Measurements from ENCODE around the gene FNIP1.

The FNIP1 gene

GRCh38 chr5:131789765-131790164, 7.1 kb downstream of the FNIP1 start:
- DNase-seq (ENCODE audit: low spot score) = no peak
- CTCF ChIA-PET = no interaction called here
- POLR2A ChIA-PET (ENCODE audit: low non-redundant PET) = no interaction called here
- TF ChIP-seq, protein P1, sequence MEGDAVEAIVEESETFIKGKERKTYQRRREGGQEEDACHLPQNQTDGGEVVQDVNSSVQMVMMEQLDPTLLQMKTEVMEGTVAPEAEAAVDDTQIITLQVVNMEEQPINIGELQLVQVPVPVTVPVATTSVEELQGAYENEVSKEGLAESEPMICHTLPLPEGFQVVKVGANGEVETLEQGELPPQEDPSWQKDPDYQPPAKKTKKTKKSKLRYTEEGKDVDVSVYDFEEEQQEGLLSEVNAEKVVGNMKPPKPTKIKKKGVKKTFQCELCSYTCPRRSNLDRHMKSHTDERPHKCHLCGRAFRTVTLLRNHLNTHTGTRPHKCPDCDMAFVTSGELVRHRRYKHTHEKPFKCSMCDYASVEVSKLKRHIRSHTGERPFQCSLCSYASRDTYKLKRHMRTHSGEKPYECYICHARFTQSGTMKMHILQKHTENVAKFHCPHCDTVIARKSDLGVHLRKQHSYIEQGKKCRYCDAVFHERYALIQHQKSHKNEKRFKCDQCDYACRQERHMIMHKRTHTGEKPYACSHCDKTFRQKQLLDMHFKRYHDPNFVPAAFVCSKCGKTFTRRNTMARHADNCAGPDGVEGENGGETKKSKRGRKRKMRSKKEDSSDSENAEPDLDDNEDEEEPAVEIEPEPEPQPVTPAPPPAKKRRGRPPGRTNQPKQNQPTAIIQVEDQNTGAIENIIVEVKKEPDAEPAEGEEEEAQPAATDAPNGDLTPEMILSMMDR (conservative IDR thresholded peaks at IDR 0.05; ENCODE audit: low read depth) = no peak
- no peak overlapping the region for H3K27ac ChIP-seq

GRCh38 chr5:131787736-131788135, 9.1 kb downstream of the FNIP1 start:
- CTCF ChIA-PET = no interaction called here
- no peak for DNase-seq (ENCODE audit: low spot score)
- TF ChIP-seq, protein P1 (conservative IDR thresholded peaks at IDR 0.05; ENCODE audit: low read depth) = no peak
- no peak overlapping the region for H3K27ac ChIP-seq
- POLR2A ChIA-PET (ENCODE audit: low non-redundant PET) = no interaction called here

DNA sequence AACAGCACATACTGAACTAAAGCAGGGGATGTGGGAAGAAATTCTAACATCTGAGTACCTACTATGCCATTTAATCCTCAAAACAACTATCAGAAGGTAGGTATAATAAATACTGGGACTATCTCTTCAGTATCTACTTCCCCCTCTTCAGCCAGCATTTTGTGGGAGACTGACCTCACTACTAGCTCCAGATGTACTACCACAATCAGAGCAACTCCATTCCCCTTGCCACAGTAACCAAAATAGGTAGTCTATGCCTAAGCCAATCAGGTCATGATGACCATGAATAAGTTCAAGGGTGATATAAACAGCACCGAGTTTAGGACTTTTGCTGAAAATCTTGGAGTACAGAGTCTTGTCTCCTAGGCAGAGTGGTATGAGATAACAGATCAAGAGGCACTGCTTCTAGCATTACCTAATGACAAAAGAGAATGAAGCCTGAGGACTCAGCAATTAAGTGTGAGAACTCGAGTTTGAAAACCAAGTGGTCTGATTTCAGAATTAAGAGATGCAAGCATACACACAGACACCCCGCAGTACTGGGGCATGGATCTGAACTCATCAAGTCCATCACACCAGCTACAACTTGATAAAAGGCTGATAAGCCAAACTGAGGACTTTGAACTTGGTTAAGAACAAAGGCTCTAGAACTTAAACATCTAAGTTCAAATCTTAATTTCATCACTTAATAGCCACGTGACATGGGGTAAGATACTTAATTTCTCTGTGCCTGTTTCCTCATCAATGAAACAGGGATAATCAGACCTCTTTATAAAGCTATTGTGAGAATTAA, 9.7 kb downstream of the FNIP1 start:
- CTCF ChIA-PET = no interaction called here
- H3K27ac ChIP-seq = no peak overlapping the region
- POLR2A ChIA-PET (ENCODE audit: low non-redundant PET) = no interaction called here
- TF ChIP-seq, protein P1 (conservative IDR thresholded peaks at IDR 0.05; ENCODE audit: low read depth) = no peak
- no peak for DNase-seq (ENCODE audit: low spot score)

DNA sequence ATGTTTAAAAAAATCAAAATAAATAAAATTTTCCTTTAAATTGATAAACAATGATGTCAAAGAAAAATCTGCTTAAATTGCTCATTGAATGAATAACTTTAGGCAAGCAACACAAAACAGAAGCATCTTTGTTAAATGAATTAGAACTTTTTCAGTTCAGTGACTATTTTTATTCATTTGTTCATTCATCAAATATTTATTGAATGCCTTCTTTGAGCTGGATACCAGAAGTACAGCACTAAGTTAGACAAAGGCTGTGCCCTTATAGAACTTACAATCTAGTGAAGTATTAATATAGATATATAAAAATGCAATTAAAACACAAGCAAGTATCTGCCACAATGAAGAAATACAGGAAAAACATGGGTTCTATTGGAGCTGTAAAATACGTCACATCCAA, 10.8 kb downstream of the FNIP1 start:
- no peak for DNase-seq (ENCODE audit: low spot score)
- POLR2A ChIA-PET (ENCODE audit: low non-redundant PET) = no interaction called here
- no peak overlapping the region for H3K27ac ChIP-seq
- TF ChIP-seq, protein P1 (conservative IDR thresholded peaks at IDR 0.05; ENCODE audit: low read depth) = no peak
- CTCF ChIA-PET = no interaction called here

GRCh38 chr5:131783874-131784273, 12.9 kb downstream of the FNIP1 start:
- H3K27ac ChIP-seq = no peak overlapping the region
- POLR2A ChIA-PET (ENCODE audit: low non-redundant PET) = no interaction called here
- TF ChIP-seq, protein P1 (conservative IDR thresholded peaks at IDR 0.05; ENCODE audit: low read depth) = no peak
- no peak for DNase-seq (ENCODE audit: low spot score)
- CTCF ChIA-PET = no interaction called here

GRCh38 chr5:131783357-131783756, 13.5 kb downstream of the FNIP1 start:
- POLR2A ChIA-PET (ENCODE audit: low non-redundant PET) = no interaction called here
- TF ChIP-seq, protein P1 (conservative IDR thresholded peaks at IDR 0.05; ENCODE audit: low read depth) = no peak
- H3K27ac ChIP-seq = no peak overlapping the region
- no peak for DNase-seq (ENCODE audit: low spot score)
- CTCF ChIA-PET = interaction anchor here (0.5 kb wide), 1 partner anchor 211 kb away, joined by 3 read pairs; no protein-coding TSS in a partner anchor
